GM12878 (cell line): Measurements from ENCODE around the gene ABCF1. TPM values are rescaled to one million over a fixed set of nuclear protein-coding genes. Genes with fewer than 3 reads are reported as not detected.

Experiments used
- ATAC-seq: fragments of 200-7000 bp; cut with Tn5 transposase; 3 replicates; pipeline ENCODE4 v1.9.1; 2020; ENCODE audit warnings: mild to moderate bottlenecking, moderate library complexity
- BruUV-seq: library from RNA; stranded (reverse); fragments of 400-500 nt; replicated peaks from 2 replicates; lab custom pipeline; 2021; lab: Mats Ljungman, UMichigan
- CTCF ChIA-PET: fragments of 300-600 bp; sonication (Branson Sonifier 250); formaldehyde crosslinking; extraction: SDS; loops from one replicate; lab custom pipeline; 2021; ENCODE audit warnings: inconsistent platforms; lab: Yijun Ruan, JAX
- POLR2A ChIA-PET: fragments of 350-600 bp; formaldehyde crosslinking; extraction: SDS; loops from one replicate; lab custom pipeline; 2021; ENCODE audit warnings: inconsistent platforms; lab: Charles Lee
- RAD21 ChIA-PET: fragments of 300-600 bp; sonication (Branson Sonifier 250); formaldehyde crosslinking; loops from one replicate; lab custom pipeline; 2023; ENCODE audit warnings: antibody characterized with exemption; ENCODE audit not compliant: unreplicated experiment; lab: Charles Lee
- SMC1A ChIA-PET: fragments of 300-600 bp; sonication (Branson Sonifier 250); formaldehyde crosslinking; loops from one replicate; lab custom pipeline; 2023; ENCODE audit not compliant: unreplicated experiment, uncharacterized antibody; lab: Charles Lee
- DNase-seq: peaks from one replicate; pipeline ENCODE4 v3.0.0-alpha.2; 2011; ENCODE audit warnings: low read depth, low spot score
- FAIRE-seq: peaks from 3 replicates; lab custom pipeline; 2011; peaks lifted over from hg19 to GRCh38; lab: Jason Lieb, UNC
- H2AFZ ChIP-seq: 2 replicates; pipeline ENCODE4 v1.6.0; 2011; ENCODE audit warnings: low read depth, low read length, control low read depth; ENCODE audit not compliant: control insufficient read depth
- H3K27ac ChIP-seq: 2 replicates; pipeline ENCODE4 v1.5.1; 2011; ENCODE audit warnings: control low read depth; ENCODE audit not compliant: control insufficient read depth, insufficient read depth
- H3K27me3 ChIP-seq, 2 experiments: replicated peaks in 1 of 2; 2 replicates each; pipeline versions ENCODE4 v1.6.0 to v1.6.1; 2011; ENCODE audit warnings: low read length in 1 of 2; ENCODE audit not compliant: control insufficient read depth in 2 of 2, insufficient read depth in 2 of 2
- H3K36me3 ChIP-seq, 2 experiments: 2 replicates each; pipeline ENCODE4 v1.5.1; 2011; ENCODE audit warnings: low read length in 1 of 2; ENCODE audit not compliant: control insufficient read depth in 2 of 2, insufficient read depth in 2 of 2
- H3K4me1 ChIP-seq: 2 replicates; pipeline ENCODE4 v1.6.1; 2011; ENCODE audit warnings: mild to moderate bottlenecking, low read length, moderate library complexity, mixed read lengths; ENCODE audit not compliant: control insufficient read depth, insufficient read depth
- H3K4me2 ChIP-seq: 2 replicates; pipeline ENCODE4 v1.6.0; 2011; ENCODE audit warnings: control low read depth; ENCODE audit not compliant: control insufficient read depth, insufficient read depth
- H3K4me3 ChIP-seq: fragments of 200-600 bp; sonication (generic); 2 replicates; pipeline ENCODE4 v1.5.1; 2016
- H3K79me2 ChIP-seq: 2 replicates; pipeline ENCODE4 v1.6.0; 2011; ENCODE audit warnings: low read length; ENCODE audit not compliant: control insufficient read depth, insufficient read depth
- H3K9ac ChIP-seq: 2 replicates; pipeline ENCODE4 v1.8.0; 2011; ENCODE audit warnings: low read length, control low read depth, mixed read lengths; ENCODE audit not compliant: control insufficient read depth, insufficient read depth
- H3K9me3 ChIP-seq: replicated peaks from 3 replicates; pipeline ENCODE4 v1.5.1; 2011; ENCODE audit warnings: mild to moderate bottlenecking, low read length; ENCODE audit not compliant: control insufficient read depth, insufficient read depth
- H4K20me1 ChIP-seq: 2 replicates; pipeline ENCODE4 v1.6.0; 2011; ENCODE audit not compliant: control insufficient read depth, insufficient read depth
- EP300 ChIP-seq, 2 experiments: fragments of 150-350 bp in 1 of 2; IDR thresholded peaks; 2 replicates each; pipeline ENCODE4 v1.6.1; 2011 to 2012; ENCODE audit warnings: low read depth in 2 of 2, low read length in 2 of 2, borderline replicate concordance in 1 of 2, improper control_type of control experiment in 1 of 2, inconsistent platforms in 1 of 2; ENCODE audit not compliant: control insufficient read depth in 1 of 2
- MXI1 ChIP-seq: fragments of 150-350 bp; IDR thresholded peaks from 2 replicates; pipeline ENCODE4 v1.6.1; 2011; ENCODE audit warnings: low read depth, mild to moderate bottlenecking, inconsistent platforms, low read length, improper control_type of control experiment
- RBBP5 ChIP-seq: fragments of 200-600 bp; sonication (generic); conservative IDR thresholded peaks from 2 replicates; pipeline ENCODE4 v1.6.1; 2016
- RUNX3 ChIP-seq: IDR thresholded peaks from 2 replicates; pipeline ENCODE4 v1.6.1; 2012; ENCODE audit warnings: low read length, inconsistent platforms
- WGBS: methylation state at CpG from one replicate; pipeline ENCODE4 v1.1.6; 2016; ENCODE audit warnings: low lambda C conversion rate; ENCODE audit not compliant: insufficient replicate concordance, insufficient coverage; ENCODE audit errors: missing lambda C conversion rate; 5-methylcytosine and 5-hydroxymethylcytosine counted together
- in situ Hi-C: fragments of 300-500 bp; cut with MboI; formaldehyde crosslinking; loops from 9 replicates; pipeline ENCODE4 v1.14.3; 2018; ENCODE audit warnings: mixed read lengths
- intact Hi-C: fragments of 100-400 bp; cut with micrococcal nuclease; formaldehyde crosslinking; loops from one replicate; pipeline ENCODE4 v1.14.2; 2022; ENCODE audit not compliant: unreplicated experiment
- polyA plus RNA-seq, 11 experiments: library from polyadenylated mRNA; depleted of rRNA in 4 of 11; unstranded in 6 of 11; stranded (reverse) in 5 of 11; fragments of >200 nt; fragmentation: Nextera tagmentation in 4 of 11; fragmentation: Illumina TruSeq in 1 of 11; extraction: Ambion mirVana in 4 of 11; extraction: Trizol in 1 of 11; gene quantifications; 1 replicate in 1 of 11; 2 replicates in 10 of 11; pipeline versions ENCODE4 v1.2.1 to v1.2.3, GENCODE V29; 2011 to 2016; ENCODE audit warnings: inconsistent platforms in 2 of 11, missing spikeins in 2 of 11, low read depth in 1 of 11
- total RNA-seq, 4 experiments: library from RNA; depleted of rRNA in 3 of 4; stranded (reverse); fragments of >200 nt in 3 of 4; fragmentation: Illumina TruSeq in 1 of 4; extraction: Trizol in 1 of 4; gene quantifications; 2 replicates each; pipeline versions ENCODE4 v1.2.1 to v1.2.3, GENCODE V29; 2013 to 2021
- TF ChIP-seq, protein P1 (sequence below): fragments of 450-650 bp; formaldehyde crosslinking; IDR thresholded peaks from 2 replicates; pipeline ENCODE4 v1.4.0; 2022; ENCODE audit warnings: mild to moderate bottlenecking, moderate library complexity
- TF ChIP-seq, protein P2 (sequence below): fragments of 150-350 bp; IDR thresholded peaks from 2 replicates; pipeline ENCODE4 v1.6.1; 2016; ENCODE audit warnings: low read depth, low read length
- TF ChIP-seq, protein P3 (sequence below): fragments of 450-650 bp; IDR thresholded peaks from 2 replicates; pipeline ENCODE4 v1.6.1; 2016; ENCODE audit warnings: mild to moderate bottlenecking

ABCF1 gene
- total and polyA plus RNA-seq, 10 of the 15 experiments (the other 5 are each of a cell fraction or from before 2014, with no cell fraction given): 21.3 to 79.6 (median 55.9) TPM

DNA sequence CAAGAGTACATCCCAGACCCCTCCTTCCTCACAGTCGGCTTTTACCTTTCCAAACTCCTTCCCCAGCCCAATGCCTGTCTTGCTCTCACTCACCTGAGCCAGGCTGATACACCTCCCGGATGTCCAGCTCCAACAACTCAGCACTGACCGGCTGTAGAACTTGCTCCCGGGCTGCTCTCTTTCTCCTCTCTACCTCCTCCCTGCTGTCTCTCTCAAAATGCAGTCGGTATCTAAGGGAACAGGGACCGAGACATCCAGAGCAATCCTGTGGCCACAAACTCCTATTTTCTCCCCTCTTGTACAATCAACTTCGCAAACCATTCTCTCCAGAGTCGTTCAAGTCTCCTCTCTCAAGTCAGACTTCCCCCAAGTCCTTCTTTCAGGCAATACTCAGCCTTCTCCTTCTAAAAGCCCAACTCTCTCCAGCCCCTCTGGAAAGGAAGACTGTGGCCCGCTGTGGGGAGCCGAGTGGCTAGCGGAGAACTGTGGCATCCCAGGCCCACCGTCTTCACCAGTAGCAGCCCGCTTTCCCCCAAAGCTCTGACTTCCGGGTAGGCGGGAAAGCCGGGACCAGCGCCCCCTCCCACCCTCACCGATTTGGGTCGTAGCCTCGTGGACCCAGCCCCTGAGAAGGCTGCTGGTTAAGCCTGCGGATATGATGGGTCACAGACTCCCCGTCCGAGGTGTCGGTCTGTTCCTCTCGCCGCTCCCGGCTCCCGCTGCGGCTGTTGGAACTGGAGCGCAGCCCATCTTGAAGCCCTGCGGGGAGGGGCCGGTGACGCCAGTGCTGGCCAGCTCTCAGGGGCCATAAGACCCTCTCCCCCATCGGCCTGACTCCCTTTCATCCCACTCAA, 16.1 kb upstream of the ABCF1 start:
- peak overlapping the region; percentile 82 for H3K4me2 ChIP-seq
- in situ Hi-C loops (no loop called here), intact Hi-C loops (loop anchor here (5.0 to 10.0 kb wide), 2 partner anchors 208 to 230 kb away; partner anchors contain the start of genes RPP21 and TRIM39)
- H3K4me1 ChIP-seq: peaks cover 8% of the 10 kb centered on the region; the same call in 1 of the 2 replicates
- no peaks in the 10 kb centered on the region for H3K9me3 ChIP-seq
- H2AFZ ChIP-seq: peak overlapping the region; percentile 95
- ChIA-PET POLR2A (interaction anchor here (0.5 to 3.3 kb wide), 9 partner anchors 11 to 137 kb away, joined by 4 to 25 read pairs (median 5); partner anchors contain the start of gene ABCF1), SMC1A (interaction anchor here (1.5 to 2.8 kb wide), 4 partner anchors 10 to 43 kb away, joined by 3 to 16 read pairs (median 4); no protein-coding TSS in a partner anchor), RAD21 (interaction anchor here (1.0 to 2.5 kb wide), 7 partner anchors 10 to 162 kb away, joined by 3 to 8 read pairs (median 4); partner anchors contain the start of genes ABCF1 and MDC1), CTCF (interaction anchor here (0.7 to 9.7 kb wide), 12 partner anchors 12 to 359 kb away, joined by 3 to 121 read pairs (median 3); partner anchors contain the start of gene VARS2)
- H3K27me3 ChIP-seq: no peaks in the 10 kb centered on the region
- TF ChIP-seq, protein P1, sequence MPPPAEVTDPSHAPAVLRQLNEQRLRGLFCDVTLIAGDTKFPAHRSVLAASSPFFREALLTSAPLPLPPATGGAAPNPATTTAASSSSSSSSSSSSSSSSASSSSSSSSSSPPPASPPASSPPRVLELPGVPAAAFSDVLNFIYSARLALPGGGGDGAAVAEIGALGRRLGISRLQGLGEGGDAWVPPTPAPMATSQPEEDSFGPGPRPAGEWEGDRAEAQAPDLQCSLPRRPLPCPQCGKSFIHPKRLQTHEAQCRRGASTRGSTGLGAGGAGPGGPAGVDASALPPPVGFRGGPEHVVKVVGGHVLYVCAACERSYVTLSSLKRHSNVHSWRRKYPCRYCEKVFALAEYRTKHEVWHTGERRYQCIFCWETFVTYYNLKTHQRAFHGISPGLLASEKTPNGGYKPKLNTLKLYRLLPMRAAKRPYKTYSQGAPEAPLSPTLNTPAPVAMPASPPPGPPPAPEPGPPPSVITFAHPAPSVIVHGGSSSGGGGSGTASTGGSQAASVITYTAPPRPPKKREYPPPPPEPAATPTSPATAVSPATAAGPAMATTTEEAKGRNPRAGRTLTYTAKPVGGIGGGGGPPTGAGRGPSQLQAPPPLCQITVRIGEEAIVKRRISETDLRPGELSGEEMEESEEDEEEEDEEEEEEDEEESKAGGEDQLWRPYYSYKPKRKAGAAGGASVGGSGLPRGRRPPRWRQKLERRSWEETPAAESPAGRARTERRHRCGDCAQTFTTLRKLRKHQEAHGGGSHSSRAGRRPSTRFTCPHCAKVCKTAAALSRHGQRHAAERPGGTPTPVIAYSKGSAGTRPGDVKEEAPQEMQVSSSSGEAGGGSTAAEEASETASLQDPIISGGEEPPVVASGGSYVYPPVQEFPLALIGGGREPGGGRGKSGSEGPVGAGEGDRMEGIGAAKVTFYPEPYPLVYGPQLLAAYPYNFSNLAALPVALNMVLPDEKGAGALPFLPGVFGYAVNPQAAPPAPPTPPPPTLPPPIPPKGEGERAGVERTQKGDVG (CRISPR knock-in tag): no peak
- no peak for TF ChIP-seq RBBP5
- TF ChIP-seq, protein P2, sequence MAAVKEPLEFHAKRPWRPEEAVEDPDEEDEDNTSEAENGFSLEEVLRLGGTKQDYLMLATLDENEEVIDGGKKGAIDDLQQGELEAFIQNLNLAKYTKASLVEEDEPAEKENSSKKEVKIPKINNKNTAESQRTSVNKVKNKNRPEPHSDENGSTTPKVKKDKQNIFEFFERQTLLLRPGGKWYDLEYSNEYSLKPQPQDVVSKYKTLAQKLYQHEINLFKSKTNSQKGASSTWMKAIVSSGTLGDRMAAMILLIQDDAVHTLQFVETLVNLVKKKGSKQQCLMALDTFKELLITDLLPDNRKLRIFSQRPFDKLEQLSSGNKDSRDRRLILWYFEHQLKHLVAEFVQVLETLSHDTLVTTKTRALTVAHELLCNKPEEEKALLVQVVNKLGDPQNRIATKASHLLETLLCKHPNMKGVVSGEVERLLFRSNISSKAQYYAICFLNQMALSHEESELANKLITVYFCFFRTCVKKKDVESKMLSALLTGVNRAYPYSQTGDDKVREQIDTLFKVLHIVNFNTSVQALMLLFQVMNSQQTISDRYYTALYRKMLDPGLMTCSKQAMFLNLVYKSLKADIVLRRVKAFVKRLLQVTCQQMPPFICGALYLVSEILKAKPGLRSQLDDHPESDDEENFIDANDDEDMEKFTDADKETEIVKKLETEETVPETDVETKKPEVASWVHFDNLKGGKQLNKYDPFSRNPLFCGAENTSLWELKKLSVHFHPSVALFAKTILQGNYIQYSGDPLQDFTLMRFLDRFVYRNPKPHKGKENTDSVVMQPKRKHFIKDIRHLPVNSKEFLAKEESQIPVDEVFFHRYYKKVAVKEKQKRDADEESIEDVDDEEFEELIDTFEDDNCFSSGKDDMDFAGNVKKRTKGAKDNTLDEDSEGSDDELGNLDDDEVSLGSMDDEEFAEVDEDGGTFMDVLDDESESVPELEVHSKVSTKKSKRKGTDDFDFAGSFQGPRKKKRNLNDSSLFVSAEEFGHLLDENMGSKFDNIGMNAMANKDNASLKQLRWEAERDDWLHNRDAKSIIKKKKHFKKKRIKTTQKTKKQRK: no peak
- TF ChIP-seq, protein P3, sequence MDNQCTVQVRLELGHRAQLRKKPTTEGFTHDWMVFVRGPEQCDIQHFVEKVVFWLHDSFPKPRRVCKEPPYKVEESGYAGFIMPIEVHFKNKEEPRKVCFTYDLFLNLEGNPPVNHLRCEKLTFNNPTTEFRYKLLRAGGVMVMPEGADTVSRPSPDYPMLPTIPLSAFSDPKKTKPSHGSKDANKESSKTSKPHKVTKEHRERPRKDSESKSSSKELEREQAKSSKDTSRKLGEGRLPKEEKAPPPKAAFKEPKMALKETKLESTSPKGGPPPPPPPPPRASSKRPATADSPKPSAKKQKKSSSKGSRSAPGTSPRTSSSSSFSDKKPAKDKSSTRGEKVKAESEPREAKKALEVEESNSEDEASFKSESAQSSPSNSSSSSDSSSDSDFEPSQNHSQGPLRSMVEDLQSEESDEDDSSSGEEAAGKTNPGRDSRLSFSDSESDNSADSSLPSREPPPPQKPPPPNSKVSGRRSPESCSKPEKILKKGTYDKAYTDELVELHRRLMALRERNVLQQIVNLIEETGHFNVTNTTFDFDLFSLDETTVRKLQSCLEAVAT: no peak
- TF ChIP-seq RUNX3: no peak
- no peak for TF ChIP-seq MXI1
- TF ChIP-seq EP300 (IDR thresholded peaks at IDR 0.05; ENCODE audit: borderline replicate concordance in 1 of 2, control insufficient read depth in 1 of 2, low read depth in 2 of 2, low read length in 2 of 2): 0 out of 4 replicates have a peak, but pooled peaks of 1 of the 2 experiments have one; percentile 5
- no peaks in the 10 kb centered on the region for H4K20me1 ChIP-seq
- H3K79me2 ChIP-seq: peaks cover 27% of the 10 kb centered on the region
- DNase-seq (no peak), FAIRE-seq (no peak), ATAC-seq (peak; percentile 5)
- peak overlapping the region; percentile 93 for H3K27ac ChIP-seq
- 18% methylated on average over 34 of the region's 34 CpGs for WGBS
- peaks cover 7 to 15% of the 10 kb centered on the region in 2 experiments; a peak in 3 of 4 replicates for H3K36me3 ChIP-seq
- H3K9ac ChIP-seq: peak overlapping the region; percentile 95
- H3K4me3 ChIP-seq: peak overlapping the region; percentile 86
- BruUV-seq: no TSS peak
